ENCODE results near the gene FZD7. TPM values are rescaled to one million over a fixed set of nuclear protein-coding genes. Genes with fewer than 3 reads are reported as not detected.
A peak's percentile ranks its signal among the peaks of the same experiment; 100 is the strongest.

The FZD7 gene
- total and polyA plus RNA-seq, 2 donors (not counting 1 experiment from before 2014, with no cell fraction given): 0.67 to 2.1 TPM

- TF ChIP-seq CTCF (IDR thresholded peaks at IDR 0.05) (no peak), EZH2 (IDR thresholded peaks at IDR 0.05; ENCODE audit: borderline replicate concordance, insufficient read depth, low read depth, low read length, poor library complexity, severe bottlenecking) (no peak)
- Mint-ChIP-seq H3K27ac (no peak overlapping the region), H3K4me3 (no peak overlapping the region), H3K27me3 (no peaks in the 10 kb centered on the region), H3K4me1 (peaks cover 12% of the 10 kb centered on the region), H3K9me3 (ENCODE audit: insufficient read depth) (no peaks in the 10 kb centered on the region)
- 100% methylated on average over 2 of the region's 6 CpGs for WGBS (ENCODE audit: insufficient coverage)
- Histone ChIP-seq H3K4me2 (replicated peaks; ENCODE audit: low read depth, low read length, poor library complexity, severe bottlenecking) (no peak overlapping the region), H4K20me1 (ENCODE audit: control insufficient read depth, insufficient read depth, low read length, poor library complexity, severe bottlenecking) (no peaks in the 10 kb centered on the region), H3K27me3 (replicated peaks in 1 of 4; ENCODE audit: control extremely low read depth in 1 of 4, control insufficient read depth in 3 of 4, insufficient read depth in 4 of 4, low read length in 3 of 4) (no peaks in the 10 kb centered on the region), H3K27ac (ENCODE audit: low read length in 2 of 2) (no peak overlapping the region), H3K36me3 (replicated peaks in 1 of 2; ENCODE audit: control extremely low read depth in 1 of 2, control insufficient read depth in 1 of 2, extremely low read depth in 1 of 2, insufficient read depth in 2 of 2, low read length in 1 of 2) (no peaks in the 10 kb centered on the region), H3K79me2 (ENCODE audit: control insufficient read depth, insufficient read depth, low read length) (no peaks in the 10 kb centered on the region), H3K4me1 (ENCODE audit: control insufficient read depth in 2 of 2, insufficient read depth in 2 of 2, low read length in 2 of 2) (peaks cover 13 to 15% of the 10 kb centered on the region in 2 donors), H2AFZ (ENCODE audit: insufficient read depth, low read depth, low read length, poor library complexity, severe bottlenecking) (no peak overlapping the region), H3K9ac (ENCODE audit: low read length) (no peak overlapping the region), H3K4me3 (ENCODE audit: control extremely low read depth in 1 of 5, extremely low read depth in 1 of 5, insufficient read depth in 1 of 5, low read depth in 2 of 5, low read length in 4 of 5) (no peak overlapping the region), H3K9me3 (ENCODE audit: control extremely low read depth in 1 of 3, control insufficient read depth in 2 of 3, insufficient read depth in 1 of 3, low read length in 2 of 3) (no peaks in the 10 kb centered on the region)
- ChIA-PET POLR2A (interaction anchor here (0.6 kb wide), 1 partner anchor 219 kb away, joined by 3 read pairs; no protein-coding TSS in a partner anchor), CTCF (no interaction called here)
- no peak for ATAC-seq (ENCODE audit: low read depth)
- intact Hi-C loops (cut with micrococcal nuclease): no loop called here
- DNase-seq: no peak
These were observed 31.3 kb upstream of the FZD7 start for GRCh38 chr2:202002381-202002780.

GRCh38 chr2:202005272-202005887 is 28.3 kb upstream of the FZD7 start:
- H3K4me3 Mint-ChIP-seq: peak overlapping the region; percentile 9
- no peaks in the 10 kb centered on the region for H3K9me3 ChIP-seq (ENCODE audit: control extremely low read depth in 1 of 3, control insufficient read depth in 2 of 3, insufficient read depth in 1 of 3, low read length in 2 of 3)
- intact Hi-C loops (cut with micrococcal nuclease): loop anchor here (2.0 kb wide), 1 partner anchor 27 kb away; the partner anchor contains the start of gene FZD7
- 55% methylated on average over 2 of the region's 3 CpGs for WGBS (ENCODE audit: insufficient coverage)
- ChIA-PET CTCF (interaction anchor here (0.7 to 1.0 kb wide), 2 partner anchors 14 to 46 kb away, joined by 3 read pairs; no protein-coding TSS in a partner anchor), POLR2A (no interaction called here)
- H3K9ac ChIP-seq (ENCODE audit: low read length): no peak overlapping the region
- H4K20me1 ChIP-seq (ENCODE audit: control insufficient read depth, insufficient read depth, low read length, poor library complexity, severe bottlenecking): no peaks in the 10 kb centered on the region
- H3K4me2 ChIP-seq (replicated peaks; ENCODE audit: low read depth, low read length, poor library complexity, severe bottlenecking): no peak overlapping the region
- H3K36me3 ChIP-seq (replicated peaks in 1 of 2; ENCODE audit: control extremely low read depth in 1 of 2, control insufficient read depth in 1 of 2, extremely low read depth in 1 of 2, insufficient read depth in 2 of 2, low read length in 1 of 2): no peaks in the 10 kb centered on the region
- H3K9me3 Mint-ChIP-seq (ENCODE audit: insufficient read depth): no peaks in the 10 kb centered on the region
- no peaks in the 10 kb centered on the region for H3K27me3 ChIP-seq (replicated peaks in 1 of 4; ENCODE audit: control extremely low read depth in 1 of 4, control insufficient read depth in 3 of 4, insufficient read depth in 4 of 4, low read length in 3 of 4)
- TF ChIP-seq EZH2 (IDR thresholded peaks at IDR 0.05; ENCODE audit: borderline replicate concordance, insufficient read depth, low read depth, low read length, poor library complexity, severe bottlenecking) (no peak), CTCF (IDR thresholded peaks at IDR 0.05) (no peak)
- ATAC-seq (ENCODE audit: low read depth): peak; percentile 56
- H3K4me1 ChIP-seq (ENCODE audit: control insufficient read depth in 2 of 2, insufficient read depth in 2 of 2, low read length in 2 of 2): peaks cover 13 to 15% of the 10 kb centered on the region in 2 donors
- H3K4me1 Mint-ChIP-seq: peaks cover 12% of the 10 kb centered on the region
- no peaks in the 10 kb centered on the region for H3K79me2 ChIP-seq (ENCODE audit: control insufficient read depth, insufficient read depth, low read length)
- no peak overlapping the region for H3K4me3 ChIP-seq (ENCODE audit: control extremely low read depth in 1 of 5, extremely low read depth in 1 of 5, insufficient read depth in 1 of 5, low read depth in 2 of 5, low read length in 4 of 5)
- no peak for DNase-seq
- H3K27me3 Mint-ChIP-seq: peaks cover 5% of the 10 kb centered on the region
- H2AFZ ChIP-seq (ENCODE audit: insufficient read depth, low read depth, low read length, poor library complexity, severe bottlenecking): no peak overlapping the region
- H3K27ac ChIP-seq (ENCODE audit: low read length in 2 of 2): no peak overlapping the region
- H3K27ac Mint-ChIP-seq: peak overlapping the region; percentile 62

Measured in B cell (primary cell).